Measurements from ENCODE around the gene AFF3.

- TF ChIP-seq CTCF (IDR thresholded peaks at IDR 0.05) = no peak
- TF ChIP-seq POLR2A (IDR thresholded peaks at IDR 0.05) = no peak
These were observed 4.2 kb upstream of the AFF3 start for GRCh38 chr2:100146657-100146960.
